ENCODE measurements around the gene WWOX. TPM values are rescaled to one million over a fixed set of nuclear protein-coding genes. Genes with fewer than 3 reads are reported as not detected.

Gene WWOX
- total and polyA plus RNA-seq, 2 experiments from 2014 or later: 22.1 to 123 TPM

- Histone ChIP-seq H3K4me1 (ENCODE audit: low read depth) (no peaks in the 10 kb centered on the region), H3K4me3 (no peak overlapping the region), H3K27me3 (no peaks in the 10 kb centered on the region), H3K36me3 (no peaks in the 10 kb centered on the region), H3K27ac (no peak overlapping the region), H3K9me3 (ENCODE audit: low read depth) (no peaks in the 10 kb centered on the region)
- DNase-seq (ENCODE audit: low read depth in 1 of 2, low spot score in 1 of 2): no peak
- TF ChIP-seq CTCF (IDR thresholded peaks at IDR 0.05; ENCODE audit: low read depth, low read length): no peak
Observed at GRCh38 chr16:78862022-78862421, 762.6 kb downstream of the WWOX start.

- no peaks in the 10 kb centered on the region for H3K27me3 ChIP-seq
- no peak overlapping the region for H3K4me3 ChIP-seq
- no peaks in the 10 kb centered on the region for H3K36me3 ChIP-seq
- no peak for TF ChIP-seq CTCF (IDR thresholded peaks at IDR 0.05; ENCODE audit: low read depth, low read length)
- no peak overlapping the region for H3K27ac ChIP-seq
- H3K4me1 ChIP-seq (ENCODE audit: low read depth): no peaks in the 10 kb centered on the region
- H3K9me3 ChIP-seq (ENCODE audit: low read depth): no peaks in the 10 kb centered on the region
- no peak for DNase-seq (ENCODE audit: low read depth in 1 of 2, low spot score in 1 of 2)
Observed at GRCh38 chr16:78866521-78866920, 767.1 kb downstream of the WWOX start.

- no peaks in the 10 kb centered on the region for H3K36me3 ChIP-seq
- H3K27me3 ChIP-seq: no peaks in the 10 kb centered on the region
- no peak for TF ChIP-seq CTCF (IDR thresholded peaks at IDR 0.05; ENCODE audit: low read depth, low read length)
- H3K4me1 ChIP-seq (ENCODE audit: low read depth): no peaks in the 10 kb centered on the region
- DNase-seq (ENCODE audit: low read depth in 1 of 2, low spot score in 1 of 2): no peak
- H3K27ac ChIP-seq: no peak overlapping the region
- no peak overlapping the region for H3K4me3 ChIP-seq
- H3K9me3 ChIP-seq (ENCODE audit: low read depth): no peaks in the 10 kb centered on the region
Observed at GRCh38 chr16:78869492-78869891, 770.0 kb downstream of the WWOX start.

- no peak for TF ChIP-seq CTCF (IDR thresholded peaks at IDR 0.05; ENCODE audit: low read depth, low read length)
- Histone ChIP-seq H3K27ac (no peak overlapping the region), H3K27me3 (no peaks in the 10 kb centered on the region), H3K4me3 (no peak overlapping the region), H3K4me1 (ENCODE audit: low read depth) (no peaks in the 10 kb centered on the region), H3K36me3 (no peaks in the 10 kb centered on the region), H3K9me3 (ENCODE audit: low read depth) (no peaks in the 10 kb centered on the region)
- no peak for DNase-seq (ENCODE audit: low read depth in 1 of 2, low spot score in 1 of 2)
Observed at GRCh38 chr16:78871241-78871640, 771.8 kb downstream of the WWOX start.

- H3K36me3 ChIP-seq: no peaks in the 10 kb centered on the region
Observed at GRCh38 chr16:78876671-78877070, 777.2 kb downstream of the WWOX start.

More at GRCh38 chr16:78876671-78877070, 777.2 kb downstream of the WWOX start:
- TF ChIP-seq CTCF (IDR thresholded peaks at IDR 0.05; ENCODE audit: low read depth, low read length): no peak
- Histone ChIP-seq H3K9me3 (ENCODE audit: low read depth) (no peaks in the 10 kb centered on the region), H3K27me3 (no peaks in the 10 kb centered on the region), H3K4me3 (no peak overlapping the region), H3K27ac (no peak overlapping the region), H3K4me1 (ENCODE audit: low read depth) (no peaks in the 10 kb centered on the region)
- no peak for DNase-seq (ENCODE audit: low read depth in 1 of 2, low spot score in 1 of 2)
